ENCODE data around the gene METTL2A.
"Not testable (repeated sequence)": the region's sequence is repeated elsewhere in the genome, so short reads cannot be mapped to it uniquely, and the experiment has no call there.

Gene METTL2A, protein sequence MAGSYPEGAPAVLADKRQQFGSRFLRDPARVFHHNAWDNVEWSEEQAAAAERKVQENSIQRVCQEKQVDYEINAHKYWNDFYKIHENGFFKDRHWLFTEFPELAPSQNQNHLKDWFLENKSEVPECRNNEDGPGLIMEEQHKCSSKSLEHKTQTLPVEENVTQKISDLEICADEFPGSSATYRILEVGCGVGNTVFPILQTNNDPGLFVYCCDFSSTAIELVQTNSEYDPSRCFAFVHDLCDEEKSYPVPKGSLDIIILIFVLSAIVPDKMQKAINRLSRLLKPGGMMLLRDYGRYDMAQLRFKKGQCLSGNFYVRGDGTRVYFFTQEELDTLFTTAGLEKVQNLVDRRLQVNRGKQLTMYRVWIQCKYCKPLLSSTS

DNA sequence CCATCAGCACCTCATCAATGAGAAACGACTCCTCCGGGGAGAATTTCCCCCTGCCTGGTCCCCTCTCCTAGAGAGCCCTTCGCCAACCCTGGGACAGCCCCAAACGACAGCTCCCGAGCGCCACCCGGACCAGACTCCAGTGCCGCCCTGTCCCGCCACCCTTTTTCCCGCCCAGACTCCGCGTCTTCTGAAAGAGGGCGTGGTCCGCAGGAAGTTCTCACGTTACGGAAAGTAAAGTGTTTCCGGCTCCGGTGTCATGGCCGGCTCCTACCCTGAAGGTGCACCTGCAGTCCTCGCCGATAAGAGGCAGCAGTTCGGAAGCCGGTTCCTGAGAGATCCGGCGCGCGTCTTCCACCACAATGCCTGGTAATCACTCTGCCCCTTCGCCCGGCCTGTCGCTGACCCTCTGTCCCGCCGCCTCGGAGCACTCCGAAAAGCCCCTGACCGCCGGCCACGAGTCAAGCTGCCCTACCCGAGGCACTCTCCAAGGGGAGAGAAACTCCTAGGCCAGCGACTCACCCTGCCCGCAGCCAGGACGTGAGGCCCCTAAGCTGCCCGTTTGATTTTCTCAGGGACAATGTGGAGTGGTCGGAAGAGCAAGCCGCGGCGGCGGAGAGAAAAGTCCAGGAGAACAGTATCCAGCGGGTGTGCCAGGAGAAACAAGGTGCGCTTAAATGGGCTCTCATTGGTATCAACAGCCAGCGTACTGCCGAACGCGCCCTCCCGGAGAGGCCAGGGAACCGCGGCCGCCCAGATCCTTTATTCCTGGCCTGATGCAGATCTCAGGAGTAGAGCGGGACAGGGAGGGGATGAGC lies at the start of gene METTL2A:
TSS of gene METTL2A (plus strand) at position 251 of the 815 bp plus-strand sequence. CDS start at position 257, 6 bp downstream.
- DNase-seq = peak; percentile 79

DNA sequence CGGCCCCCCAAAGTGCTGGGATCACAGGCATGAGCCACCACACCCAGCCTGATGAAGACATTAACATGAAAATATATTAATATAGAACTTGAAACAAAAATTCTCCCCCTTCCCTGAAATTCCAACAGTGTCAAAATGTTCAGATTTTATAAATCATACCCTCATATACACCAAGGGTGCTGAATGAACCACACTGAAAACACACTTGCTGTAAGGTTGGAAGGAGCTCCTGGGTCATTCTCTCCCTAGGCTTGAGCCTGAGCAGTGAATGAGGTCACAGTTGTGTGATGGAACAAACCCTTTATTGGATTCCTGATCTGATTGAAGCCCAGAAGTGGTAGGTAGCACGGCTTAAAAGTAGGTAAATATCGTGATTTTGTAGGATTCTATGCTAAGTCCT lies 43.4 kb upstream of the METTL2A start, which contains the start of gene EFCAB3:
TSS of gene EFCAB3 (plus strand) at position 301 of the 400 bp plus-strand sequence. CDS start 2,427 bp downstream, outside the sequence.
- DNase-seq = no peak

DNA sequence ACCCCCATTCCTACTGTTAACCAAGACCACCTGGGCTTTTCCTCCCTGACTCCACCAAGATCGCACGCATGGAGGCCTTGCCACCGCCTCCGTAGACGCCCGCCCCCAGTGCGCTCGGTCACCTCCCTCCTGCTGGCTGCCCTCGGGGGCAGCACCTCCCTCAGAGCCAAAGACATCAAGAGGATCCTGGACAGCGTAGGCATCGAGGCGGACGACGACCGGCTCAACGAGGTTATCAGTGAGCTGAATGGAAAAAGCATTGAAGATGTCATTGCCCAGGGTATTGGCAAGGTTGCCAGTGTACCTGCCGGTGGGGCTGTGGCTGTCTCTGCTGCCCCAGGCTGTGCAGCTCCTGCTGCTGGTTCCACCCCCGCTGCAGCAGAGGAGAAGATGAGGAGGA lies 42.1 kb upstream of the METTL2A start:
- DNase-seq = no peak

GRCh38 chr17:62388856-62389255 lies 34.8 kb upstream of the METTL2A start:
- no peak for DNase-seq

DNA sequence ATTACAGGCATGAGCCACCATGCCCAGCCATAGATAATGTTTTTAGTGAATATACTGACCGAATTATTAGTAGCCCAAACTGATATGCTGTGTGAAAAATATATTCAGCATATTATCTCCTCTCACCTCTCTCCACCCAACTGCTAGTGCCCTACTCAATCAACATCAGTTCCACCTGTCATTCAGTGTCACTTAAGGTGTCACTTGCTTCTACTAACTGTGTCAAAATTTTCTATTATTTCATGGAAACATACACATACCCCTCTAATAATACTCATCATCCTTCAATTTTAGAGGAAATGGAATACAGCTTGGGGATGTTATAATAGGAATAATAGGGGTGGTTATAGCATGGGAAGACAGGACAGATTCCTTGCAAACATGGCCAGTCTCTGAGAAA lies 30.8 kb upstream of the METTL2A start:
- no peak for DNase-seq

DNA sequence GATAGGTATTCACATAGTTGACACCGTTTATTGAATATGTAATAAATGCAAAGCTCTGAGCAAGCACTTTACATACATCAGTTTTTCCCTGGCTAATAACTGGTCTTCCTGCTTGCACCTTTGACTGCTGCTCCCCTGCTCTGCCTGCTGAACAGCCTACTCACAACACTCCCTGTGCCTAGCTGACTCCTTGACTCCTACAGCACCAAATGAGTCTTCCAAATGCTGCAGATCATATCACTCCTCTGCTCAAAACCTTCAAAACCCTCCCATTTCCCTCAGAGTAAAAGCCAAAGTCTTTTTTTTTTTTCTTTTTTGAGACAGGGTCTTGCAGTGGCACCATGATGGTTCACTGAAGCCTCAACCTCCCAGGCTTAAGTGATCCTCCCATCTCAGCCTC lies 24.8 kb upstream of the METTL2A start:
- no peak for DNase-seq

DNA sequence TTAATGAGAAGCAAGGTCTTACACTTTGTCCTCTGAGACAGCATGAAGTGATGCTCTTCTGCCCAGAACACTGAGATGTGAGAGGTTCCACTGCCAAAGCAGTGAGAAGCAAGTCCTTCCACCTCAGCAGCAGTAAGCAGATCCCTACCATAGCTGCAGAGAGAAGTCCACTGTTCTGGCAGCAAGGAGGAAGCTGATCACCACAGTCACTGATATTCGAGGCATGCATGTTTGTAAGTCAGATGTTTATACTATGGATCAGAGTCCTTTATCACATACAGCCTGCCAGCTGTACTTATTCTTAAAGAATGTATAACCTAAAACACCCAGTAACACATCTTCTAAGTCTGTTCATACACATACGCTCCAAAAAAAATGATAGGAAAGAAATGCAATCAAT lies 18.2 kb upstream of the METTL2A start:
- DNase-seq = no peak

DNA sequence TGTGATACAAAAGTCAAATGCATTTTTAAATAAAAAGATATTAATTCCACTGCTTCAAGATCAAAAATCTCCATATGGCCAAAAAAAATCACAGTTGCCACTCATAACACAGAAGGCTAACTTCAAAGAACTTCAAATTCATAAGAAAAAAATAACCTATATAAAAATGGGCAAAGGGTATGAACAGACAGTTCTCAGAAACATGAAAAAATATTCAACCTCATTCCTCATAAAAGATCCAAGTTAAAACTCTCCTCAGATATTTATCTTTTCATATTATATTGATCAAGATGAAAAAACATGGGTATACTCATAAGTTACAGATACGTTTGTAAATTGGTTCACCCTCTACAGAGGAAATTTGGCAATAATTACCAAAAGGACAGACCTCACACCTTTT lies 10.6 kb upstream of the METTL2A start:
- DNase-seq = not testable (repeated sequence)

- DNase-seq = not testable (repeated sequence)
Measured at GRCh38 chr17:62426214-62426613, 2.5 kb downstream of the METTL2A start.

GRCh38 chr17:62435251-62435650 lies 11.6 kb downstream of the METTL2A start:
- DNase-seq = not testable (repeated sequence)

DNA sequence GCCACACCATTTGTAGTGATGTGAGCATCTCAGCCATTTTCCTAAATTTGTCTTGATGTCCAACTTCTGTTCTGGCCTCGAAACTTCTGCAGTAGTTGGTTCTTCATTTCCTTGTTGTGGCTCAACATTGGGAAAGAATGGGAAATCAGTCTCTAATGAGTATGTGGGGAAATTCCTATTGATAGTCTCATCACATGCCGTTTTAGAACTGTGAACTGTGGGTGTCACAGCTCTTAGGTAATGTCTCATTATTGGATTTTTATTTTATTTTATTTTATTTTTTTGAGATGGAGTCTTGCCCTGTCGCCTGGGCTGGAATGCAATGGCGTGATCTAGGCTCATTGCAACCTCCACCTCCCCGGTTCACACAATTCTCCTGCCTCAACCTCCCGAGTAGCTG lies 17.5 kb downstream of the METTL2A start:
- not testable (repeated sequence) for DNase-seq

DNA sequence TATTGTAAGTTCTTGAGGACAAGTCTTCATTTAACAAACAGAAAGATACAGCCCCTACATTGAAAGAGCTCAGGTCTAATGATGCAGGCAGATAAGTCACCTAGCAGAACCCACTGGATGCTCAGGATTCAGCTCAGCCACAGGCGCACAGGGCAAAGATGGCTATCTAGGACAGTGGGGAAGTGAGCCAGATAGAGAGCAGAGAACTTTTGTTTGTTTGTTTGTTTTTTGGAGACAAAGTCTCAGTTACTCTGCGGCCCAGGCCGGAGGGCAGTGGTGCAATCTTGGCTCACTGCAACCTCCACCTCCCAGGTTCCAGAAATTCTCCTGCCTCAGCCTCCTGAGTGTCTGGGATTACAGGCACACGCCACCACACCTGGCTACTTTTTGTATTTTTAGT lies 20.4 kb downstream of the METTL2A start:
- no peak for DNase-seq

GRCh38 chr17:62445791-62446190 lies 22.1 kb downstream of the METTL2A start:
- not testable (repeated sequence) for DNase-seq

GRCh38 chr17:62452195-62452594 lies 28.5 kb downstream of the METTL2A start:
- not testable (repeated sequence) for DNase-seq

DNA sequence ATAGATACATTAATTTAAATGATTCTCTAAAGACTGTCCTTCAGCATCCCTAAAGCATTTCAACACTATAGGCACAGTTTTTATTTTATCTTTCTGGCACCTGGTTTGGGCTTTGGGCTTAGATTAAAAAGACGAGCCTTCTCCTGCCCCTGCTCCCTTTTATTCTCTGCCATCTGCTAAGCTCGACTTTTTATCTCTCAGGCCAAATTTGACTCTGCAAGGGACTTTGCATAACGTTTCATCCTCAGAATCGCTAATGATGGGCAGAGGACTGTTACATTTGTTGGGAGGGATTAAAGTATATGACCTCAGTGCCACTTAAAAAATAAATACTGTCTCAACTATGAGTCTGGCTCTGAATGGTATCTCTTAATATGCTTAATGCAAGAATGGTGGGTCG lies 29.3 kb downstream of the METTL2A start:
- DNase-seq = not testable (repeated sequence)

- DNase-seq = not testable (repeated sequence)
Measured at GRCh38 chr17:62453656-62454055, 30.0 kb downstream of the METTL2A start.

DNA sequence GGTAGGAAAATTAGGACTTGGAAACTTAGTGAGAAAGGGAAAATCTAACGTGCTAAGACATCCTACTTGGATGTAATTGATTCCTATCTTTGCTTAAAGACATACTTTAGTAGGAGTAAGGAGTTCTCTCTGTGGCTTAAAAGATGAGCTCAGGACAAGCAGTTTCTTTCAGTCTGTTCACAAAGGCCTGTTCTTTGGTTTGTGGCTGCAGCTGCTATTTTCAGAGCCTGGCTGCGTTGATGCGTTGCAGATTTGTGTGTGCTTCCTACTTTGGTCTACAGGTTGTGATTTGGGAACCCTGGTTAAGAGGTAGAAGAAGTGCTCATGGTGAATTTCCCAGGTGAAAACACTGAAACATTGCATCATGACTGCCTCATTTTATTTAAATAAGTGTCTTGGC lies 30.4 kb downstream of the METTL2A start:
- DNase-seq = not testable (repeated sequence)

DNA sequence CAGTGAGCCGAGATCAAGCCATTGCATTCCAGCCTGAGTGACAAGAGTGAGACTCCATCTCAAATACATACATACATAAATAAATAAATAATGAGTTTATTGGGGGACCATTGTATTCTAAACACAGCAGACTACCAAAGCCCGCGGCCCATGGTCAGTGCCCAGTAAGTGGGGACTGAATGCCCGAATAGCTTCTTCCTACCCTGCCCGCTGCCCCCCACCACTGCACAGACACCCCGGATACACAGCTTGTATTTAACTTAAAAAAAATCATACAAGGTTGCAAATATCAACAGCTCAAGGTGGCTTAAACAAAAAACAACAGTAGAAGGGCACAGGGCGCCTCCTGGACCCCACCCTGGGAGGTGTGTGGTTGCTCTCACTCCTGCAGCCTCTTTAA lies 32.3 kb downstream of the METTL2A start:
- no peak for DNase-seq

GRCh38 chr17:62458483-62458882 lies 34.8 kb downstream of the METTL2A start:
- DNase-seq = not testable (repeated sequence)

DNA sequence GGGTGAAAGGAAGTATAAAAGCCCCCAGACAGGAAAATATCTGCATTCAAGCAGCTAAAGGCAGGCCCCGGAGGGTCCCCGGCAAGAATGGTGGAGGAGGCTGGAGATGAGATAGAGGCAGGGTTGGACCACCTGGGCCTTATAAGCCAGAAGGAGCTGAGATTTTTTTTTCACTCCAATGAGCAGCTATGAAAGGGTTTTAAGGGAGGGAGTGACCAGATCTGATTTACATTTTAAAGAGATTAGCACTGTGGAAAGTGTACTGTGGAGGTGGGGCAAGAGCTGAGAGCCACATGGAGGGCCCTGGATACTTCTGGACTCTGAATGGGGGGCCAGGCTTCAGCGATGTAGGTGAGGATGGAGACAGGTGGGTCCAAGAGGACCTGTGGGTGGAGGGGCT lies 40.7 kb downstream of the METTL2A start:
- not testable (repeated sequence) for DNase-seq

GRCh38 chr17:62465271-62465670 lies 41.6 kb downstream of the METTL2A start:
- not testable (repeated sequence) for DNase-seq

DNA sequence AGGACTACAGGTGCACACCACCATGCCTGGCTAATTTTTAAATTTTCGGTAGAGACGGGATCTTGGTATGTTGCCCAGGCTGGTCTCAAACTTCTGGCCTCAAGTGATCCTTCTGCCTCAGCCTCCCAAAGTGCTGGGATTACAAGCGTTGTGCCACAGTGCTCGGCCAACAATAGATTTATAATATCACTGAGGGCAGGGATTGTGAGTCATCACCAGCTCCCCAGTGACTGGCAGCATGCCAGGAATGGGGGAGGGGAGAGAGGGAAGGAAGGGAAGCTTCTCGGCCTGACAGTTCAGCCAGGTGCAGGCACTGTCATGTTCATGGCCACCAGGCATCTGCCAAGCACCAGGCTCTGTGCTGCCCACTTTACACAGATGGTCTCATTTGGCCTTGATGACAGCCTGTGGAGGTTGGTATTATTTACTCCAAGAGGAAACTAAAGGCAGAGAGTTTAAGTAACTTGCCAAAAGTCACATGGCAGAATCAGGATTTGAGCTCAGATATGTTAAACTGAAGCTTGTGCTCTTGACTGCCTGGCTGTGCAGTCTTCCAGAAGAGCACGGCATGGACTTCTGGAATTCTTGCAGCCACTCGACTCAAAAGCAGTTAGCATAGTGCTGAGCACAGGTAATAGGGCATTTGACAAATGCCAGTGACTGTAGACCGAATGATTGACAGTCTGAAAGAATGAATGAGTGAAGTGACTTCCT lies 47.1 kb downstream of the METTL2A start:
- DNase-seq = peak; percentile 51

DNA sequence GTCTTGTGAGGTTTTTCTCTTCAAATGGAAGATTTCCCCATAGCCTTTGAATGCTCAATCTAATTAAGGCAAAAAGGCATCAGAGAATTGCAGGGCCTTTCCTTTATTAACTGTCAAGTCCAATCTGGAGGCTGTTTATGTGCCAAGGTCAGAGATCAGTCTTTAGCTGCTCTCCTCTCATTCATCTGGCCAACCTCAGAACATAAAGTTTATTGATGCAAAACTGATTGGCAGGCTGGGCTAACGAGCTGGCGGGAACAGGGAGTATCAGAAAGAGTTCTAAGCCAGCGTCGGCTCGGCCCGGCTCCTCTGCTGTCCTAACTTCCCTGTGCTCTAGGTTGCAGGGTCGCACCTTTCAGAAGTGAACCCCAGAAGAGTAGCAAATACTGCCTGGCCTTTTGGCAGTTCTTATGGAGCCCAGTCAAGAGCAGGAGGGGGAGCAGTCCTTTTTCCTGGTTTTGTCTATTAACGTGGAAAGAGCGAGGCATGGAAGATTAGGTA lies 47.7 kb downstream of the METTL2A start:
- DNase-seq = not testable (repeated sequence)
